ENCODE results near the gene SRSF3. TPM values are rescaled to one million over a fixed set of nuclear protein-coding genes. Genes with fewer than 3 reads are reported as not detected.

SRSF3 gene
- total and polyA plus RNA-seq, 9 of the 15 experiments (the other 6 are each of a cell fraction or from before 2014, with no cell fraction given), result 337 to 1,200 (median 518) TPM

DNA sequence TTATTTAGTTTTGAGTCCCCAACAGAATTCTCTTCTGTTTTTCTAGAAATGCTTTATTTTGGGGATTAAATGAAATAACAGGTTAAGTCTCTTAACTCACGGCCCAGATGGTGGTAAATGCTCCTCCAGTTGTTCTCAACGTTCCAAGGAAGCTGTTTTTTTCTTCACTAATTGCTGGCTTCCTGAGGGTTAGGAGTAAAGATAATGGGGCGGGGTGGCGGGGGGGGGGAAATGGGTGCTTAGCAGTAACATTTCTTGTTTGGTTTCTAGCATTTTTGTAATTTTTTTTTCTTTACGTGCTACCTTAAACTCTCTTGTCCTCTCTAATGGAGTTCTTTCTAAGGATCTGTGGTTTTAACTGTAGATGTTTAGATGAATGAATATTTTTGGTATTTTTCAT is 2.2 kb downstream of the SRSF3 start (continued):
- peak; percentile 17; the same call in 1 of the 2 replicates for TF ChIP-seq ZNF384 (IDR thresholded peaks at IDR 0.05; ENCODE audit: low read depth, low read length)
- 0 out of 2 replicates have a peak, but pooled peaks have one; percentile 15 for TF ChIP-seq NBN (IDR thresholded peaks at IDR 0.05; ENCODE audit: low read depth)
- TF ChIP-seq, protein P1, sequence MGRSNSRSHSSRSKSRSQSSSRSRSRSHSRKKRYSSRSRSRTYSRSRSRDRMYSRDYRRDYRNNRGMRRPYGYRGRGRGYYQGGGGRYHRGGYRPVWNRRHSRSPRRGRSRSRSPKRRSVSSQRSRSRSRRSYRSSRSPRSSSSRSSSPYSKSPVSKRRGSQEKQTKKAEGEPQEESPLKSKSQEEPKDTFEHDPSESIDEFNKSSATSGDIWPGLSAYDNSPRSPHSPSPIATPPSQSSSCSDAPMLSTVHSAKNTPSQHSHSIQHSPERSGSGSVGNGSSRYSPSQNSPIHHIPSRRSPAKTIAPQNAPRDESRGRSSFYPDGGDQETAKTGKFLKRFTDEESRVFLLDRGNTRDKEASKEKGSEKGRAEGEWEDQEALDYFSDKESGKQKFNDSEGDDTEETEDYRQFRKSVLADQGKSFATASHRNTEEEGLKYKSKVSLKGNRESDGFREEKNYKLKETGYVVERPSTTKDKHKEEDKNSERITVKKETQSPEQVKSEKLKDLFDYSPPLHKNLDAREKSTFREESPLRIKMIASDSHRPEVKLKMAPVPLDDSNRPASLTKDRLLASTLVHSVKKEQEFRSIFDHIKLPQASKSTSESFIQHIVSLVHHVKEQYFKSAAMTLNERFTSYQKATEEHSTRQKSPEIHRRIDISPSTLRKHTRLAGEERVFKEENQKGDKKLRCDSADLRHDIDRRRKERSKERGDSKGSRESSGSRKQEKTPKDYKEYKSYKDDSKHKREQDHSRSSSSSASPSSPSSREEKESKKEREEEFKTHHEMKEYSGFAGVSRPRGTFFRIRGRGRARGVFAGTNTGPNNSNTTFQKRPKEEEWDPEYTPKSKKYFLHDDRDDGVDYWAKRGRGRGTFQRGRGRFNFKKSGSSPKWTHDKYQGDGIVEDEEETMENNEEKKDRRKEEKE (IDR thresholded peaks at IDR 0.05; ENCODE audit: borderline replicate concordance in 1 of 2, control insufficient read depth in 1 of 2, low read depth in 2 of 2, low read length in 1 of 2), result 0 out of 4 replicates have a peak, but pooled peaks of 1 of the 2 experiments have one; percentile 13
- no peak for TF ChIP-seq ZNF740 (CRISPR knock-in tag; IDR thresholded peaks at IDR 0.05)
- TF ChIP-seq ZNF740 (tag; IDR thresholded peaks at IDR 0.05), result peak in 1 of 2 experiments; percentile 57; a peak in 1 of 4 replicates
- no peak for TF ChIP-seq RBBP5 (IDR thresholded peaks at IDR 0.05; ENCODE audit: borderline replicate concordance, insufficient read depth, low read length, poor library complexity, severe bottlenecking)
- TF ChIP-seq NR2C2 (CRISPR knock-in tag; IDR thresholded peaks at IDR 0.05), result no peak
- TF ChIP-seq NR2C2 (tag; IDR thresholded peaks at IDR 0.05), result peak; percentile 32
- no peak for TF ChIP-seq ZFP36 (IDR thresholded peaks at IDR 0.05; ENCODE audit: low read depth, low read length, partially characterized antibody)
- TF ChIP-seq, protein P2, sequence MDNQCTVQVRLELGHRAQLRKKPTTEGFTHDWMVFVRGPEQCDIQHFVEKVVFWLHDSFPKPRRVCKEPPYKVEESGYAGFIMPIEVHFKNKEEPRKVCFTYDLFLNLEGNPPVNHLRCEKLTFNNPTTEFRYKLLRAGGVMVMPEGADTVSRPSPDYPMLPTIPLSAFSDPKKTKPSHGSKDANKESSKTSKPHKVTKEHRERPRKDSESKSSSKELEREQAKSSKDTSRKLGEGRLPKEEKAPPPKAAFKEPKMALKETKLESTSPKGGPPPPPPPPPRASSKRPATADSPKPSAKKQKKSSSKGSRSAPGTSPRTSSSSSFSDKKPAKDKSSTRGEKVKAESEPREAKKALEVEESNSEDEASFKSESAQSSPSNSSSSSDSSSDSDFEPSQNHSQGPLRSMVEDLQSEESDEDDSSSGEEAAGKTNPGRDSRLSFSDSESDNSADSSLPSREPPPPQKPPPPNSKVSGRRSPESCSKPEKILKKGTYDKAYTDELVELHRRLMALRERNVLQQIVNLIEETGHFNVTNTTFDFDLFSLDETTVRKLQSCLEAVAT (IDR thresholded peaks at IDR 0.05), result peak in 1 of 2 experiments; percentile 38; a peak in 1 of 4 replicates
- TF ChIP-seq, protein P3, sequence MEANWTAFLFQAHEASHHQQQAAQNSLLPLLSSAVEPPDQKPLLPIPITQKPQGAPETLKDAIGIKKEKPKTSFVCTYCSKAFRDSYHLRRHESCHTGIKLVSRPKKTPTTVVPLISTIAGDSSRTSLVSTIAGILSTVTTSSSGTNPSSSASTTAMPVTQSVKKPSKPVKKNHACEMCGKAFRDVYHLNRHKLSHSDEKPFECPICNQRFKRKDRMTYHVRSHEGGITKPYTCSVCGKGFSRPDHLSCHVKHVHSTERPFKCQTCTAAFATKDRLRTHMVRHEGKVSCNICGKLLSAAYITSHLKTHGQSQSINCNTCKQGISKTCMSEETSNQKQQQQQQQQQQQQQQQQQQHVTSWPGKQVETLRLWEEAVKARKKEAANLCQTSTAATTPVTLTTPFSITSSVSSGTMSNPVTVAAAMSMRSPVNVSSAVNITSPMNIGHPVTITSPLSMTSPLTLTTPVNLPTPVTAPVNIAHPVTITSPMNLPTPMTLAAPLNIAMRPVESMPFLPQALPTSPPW (CRISPR knock-in tag; IDR thresholded peaks at IDR 0.05), result peak; percentile 96
- TF ChIP-seq HOXB6 (CRISPR knock-in tag; IDR thresholded peaks at IDR 0.05; ENCODE audit: borderline replicate concordance), result no peak
